Prostate gland (tissue), 2 donors: Measurements from ENCODE around the gene ARFGAP2. TPM values are rescaled to one million over a fixed set of nuclear protein-coding genes. Genes with fewer than 3 reads are reported as not detected.

Experiments
- DNase-seq: peaks from one replicate; pipeline ENCODE4 v3.0.0-alpha.2; 2019; ENCODE audit warnings: low spot score
- H3K27ac ChIP-seq, 2 donors: fragments of 200-600 bp; sonication (generic); 2 replicates each; pipeline ENCODE4 v1.5.1; 2017 to 2019
- H3K27me3 ChIP-seq: fragments of 200-600 bp; sonication (generic); replicated peaks from 2 replicates; pipeline ENCODE4 v1.5.1; 2019; ENCODE audit not compliant: insufficient read depth
- H3K36me3 ChIP-seq, 2 donors: fragments of 200-600 bp; sonication (generic); 1 replicate in 1 of 2; 2 replicates in 1 of 2; pipeline versions ENCODE4 v1.5.1 to v1.8.1; 2017 to 2019
- H3K4me1 ChIP-seq: fragments of 200-600 bp; sonication (generic); replicated peaks from 2 replicates; pipeline ENCODE4 v1.5.1; 2019
- H3K4me3 ChIP-seq, 2 donors: fragments of 200-600 bp; sonication (generic); 2 replicates each; pipeline ENCODE4 v1.5.1; 2017 to 2019
- H3K9me3 ChIP-seq: fragments of 200-600 bp; sonication (generic); 2 replicates; pipeline ENCODE4 v1.5.1; 2017
- CTCF ChIP-seq, 4 experiments: fragments of 200-600 bp in 2 of 4; fragments of 450-650 bp in 2 of 4; sonication (generic) in 2 of 4; IDR thresholded peaks; 1 replicate in 3 of 4; 2 replicates in 1 of 4; pipeline ENCODE4 v1.5.1; 2016 to 2019; ENCODE audit warnings: antibody characterized with exemption in 4 of 4, mild to moderate bottlenecking in 2 of 4, moderate library complexity in 2 of 4
- POLR2A ChIP-seq: fragments of 450-650 bp; IDR thresholded peaks from one replicate; pipeline ENCODE4 v1.6.1; 2016; ENCODE audit warnings: antibody characterized with exemption, mild to moderate bottlenecking
- POLR2AphosphoS5 ChIP-seq: sonication (generic); formaldehyde crosslinking; IDR thresholded peaks from one replicate; pipeline ENCODE4 v1.6.1; 2017; ENCODE audit warnings: antibody characterized with exemption
- WGBS: methylation state at CpG from one replicate; pipeline ENCODE4 v1.1.5; 2018; 5-methylcytosine and 5-hydroxymethylcytosine counted together
- intact Hi-C: fragments of 100-400 bp; cut with DNase I; formaldehyde crosslinking; loops from one replicate; pipeline ENCODE4 v1.14.2; 2022
- total RNA-seq, 2 donors: library from RNA; depleted of rRNA; stranded (reverse); fragments of >200 nt; gene quantifications; one replicate each; pipeline ENCODE4 v1.1.0, GENCODE V29; 2016

Gene ARFGAP2
- total RNA-seq, 2 donors from 2014 or later: 111 to 146 TPM

- H3K27ac ChIP-seq: peak overlapping the region; percentile 91 to 94
- intact Hi-C loops: no loop called here
- TF ChIP-seq CTCF (IDR thresholded peaks at IDR 0.05) (no peak), POLR2AphosphoS5 (no peak), POLR2A (no peak)
These were observed 7.3 kb upstream of the ARFGAP2 start for GRCh38 chr11:47183969-47184368.

GRCh38 chr11:47183031-47183856 is 6.6 kb upstream of the ARFGAP2 start:
- TF ChIP-seq POLR2A (no peak), POLR2AphosphoS5 (no peak), CTCF (IDR thresholded peaks at IDR 0.05) (no peak)
- H3K4me3 ChIP-seq: no peak overlapping the region
- H3K27me3 ChIP-seq: no peaks in the 10 kb centered on the region
- H3K4me1 ChIP-seq: peaks cover 7% of the 10 kb centered on the region
- no peak for DNase-seq
- H3K36me3 ChIP-seq: peaks cover 0 to 3% of the 10 kb centered on the region in 2 donors
- WGBS: 89% methylated on average over 19 of the region's 25 CpGs
- no peaks in the 10 kb centered on the region for H3K9me3 ChIP-seq
- H3K27ac ChIP-seq: no peak overlapping the region
- intact Hi-C loops: no loop called here

More at GRCh38 chr11:47183969-47184368, 7.3 kb upstream of the ARFGAP2 start:
- H3K4me1 ChIP-seq: peaks cover 7% of the 10 kb centered on the region
- H3K9me3 ChIP-seq: no peaks in the 10 kb centered on the region
- DNase-seq: no peak
- H3K36me3 ChIP-seq: peaks cover 0 to 3% of the 10 kb centered on the region in 2 donors
- no peak overlapping the region for H3K4me3 ChIP-seq
- no peaks in the 10 kb centered on the region for H3K27me3 ChIP-seq
- WGBS: 93% methylated on average over 7 of the region's 7 CpGs

DNA sequence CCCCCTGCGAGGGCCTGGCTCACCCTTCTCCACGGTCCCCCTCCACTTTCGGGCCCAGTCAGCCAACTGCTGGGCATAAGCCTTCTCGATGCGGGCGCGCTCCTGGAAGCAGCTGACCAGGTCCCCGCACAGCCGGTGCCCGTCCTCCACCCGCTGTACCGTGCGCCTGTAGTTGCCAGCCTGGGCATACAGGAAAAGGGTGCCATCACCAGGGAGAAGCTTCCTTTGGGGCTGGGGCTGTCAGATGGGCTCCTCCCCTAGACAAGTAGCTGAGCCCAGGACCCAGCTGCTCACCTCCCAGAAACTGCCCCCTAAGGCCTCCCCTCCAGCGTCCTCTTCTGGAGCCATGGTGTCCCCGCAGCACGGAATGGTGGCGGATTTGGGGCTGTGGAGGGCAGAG is 5.7 kb upstream of the ARFGAP2 start:
- Histone ChIP-seq H3K27me3 (no peaks in the 10 kb centered on the region), H3K4me3 (no peak overlapping the region), H3K36me3 (peaks cover 0 to 3% of the 10 kb centered on the region in 2 donors), H3K27ac (no peak overlapping the region), H3K4me1 (peaks cover 13% of the 10 kb centered on the region), H3K9me3 (no peaks in the 10 kb centered on the region)
- intact Hi-C loops: no loop called here
- no peak for TF ChIP-seq POLR2A
- TF ChIP-seq POLR2AphosphoS5: no peak
- no peak for TF ChIP-seq CTCF (IDR thresholded peaks at IDR 0.05)
- 95% methylated on average over 17 of the region's 17 CpGs for WGBS
- no peak for DNase-seq

GRCh38 chr11:47181271-47181670 is 4.6 kb upstream of the ARFGAP2 start:
- intact Hi-C loops: no loop called here
- WGBS: 86% methylated on average over 6 of the region's 6 CpGs
- H3K4me3 ChIP-seq: no peak overlapping the region

More at GRCh38 chr11:47181271-47181670, 4.6 kb upstream of the ARFGAP2 start:
- H3K4me1 ChIP-seq: peaks cover 13% of the 10 kb centered on the region
- no peak overlapping the region for H3K27ac ChIP-seq
- no peaks in the 10 kb centered on the region for H3K27me3 ChIP-seq
- no peak for DNase-seq
- no peak for TF ChIP-seq POLR2A
- no peak for TF ChIP-seq POLR2AphosphoS5
- no peak for TF ChIP-seq CTCF (IDR thresholded peaks at IDR 0.05)
- peaks cover 0 to 3% of the 10 kb centered on the region in 2 donors for H3K36me3 ChIP-seq
- H3K9me3 ChIP-seq: no peaks in the 10 kb centered on the region
